Stimulated activated CD8-positive, alpha-beta memory T cell treated with anti-CD3 and anti-CD28 coated beads, Interleukin-4, amount 100 ng/mL, for 4 hours (primary cell): ENCODE measurements around the gene MZT1.
"Not testable (repeated sequence)": the region's sequence is repeated elsewhere in the genome, so short reads cannot be mapped to it uniquely, and the experiment has no call there.

Source experiments
- DNase-seq, 2 donors: peaks; one replicate each; pipeline ENCODE4 v3.0.0-alpha.2; 2020; ENCODE audit warnings: low read depth in 2 of 2, low spot score in 1 of 2

The MZT1 gene, protein sequence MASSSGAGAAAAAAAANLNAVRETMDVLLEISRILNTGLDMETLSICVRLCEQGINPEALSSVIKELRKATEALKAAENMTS

DNA sequence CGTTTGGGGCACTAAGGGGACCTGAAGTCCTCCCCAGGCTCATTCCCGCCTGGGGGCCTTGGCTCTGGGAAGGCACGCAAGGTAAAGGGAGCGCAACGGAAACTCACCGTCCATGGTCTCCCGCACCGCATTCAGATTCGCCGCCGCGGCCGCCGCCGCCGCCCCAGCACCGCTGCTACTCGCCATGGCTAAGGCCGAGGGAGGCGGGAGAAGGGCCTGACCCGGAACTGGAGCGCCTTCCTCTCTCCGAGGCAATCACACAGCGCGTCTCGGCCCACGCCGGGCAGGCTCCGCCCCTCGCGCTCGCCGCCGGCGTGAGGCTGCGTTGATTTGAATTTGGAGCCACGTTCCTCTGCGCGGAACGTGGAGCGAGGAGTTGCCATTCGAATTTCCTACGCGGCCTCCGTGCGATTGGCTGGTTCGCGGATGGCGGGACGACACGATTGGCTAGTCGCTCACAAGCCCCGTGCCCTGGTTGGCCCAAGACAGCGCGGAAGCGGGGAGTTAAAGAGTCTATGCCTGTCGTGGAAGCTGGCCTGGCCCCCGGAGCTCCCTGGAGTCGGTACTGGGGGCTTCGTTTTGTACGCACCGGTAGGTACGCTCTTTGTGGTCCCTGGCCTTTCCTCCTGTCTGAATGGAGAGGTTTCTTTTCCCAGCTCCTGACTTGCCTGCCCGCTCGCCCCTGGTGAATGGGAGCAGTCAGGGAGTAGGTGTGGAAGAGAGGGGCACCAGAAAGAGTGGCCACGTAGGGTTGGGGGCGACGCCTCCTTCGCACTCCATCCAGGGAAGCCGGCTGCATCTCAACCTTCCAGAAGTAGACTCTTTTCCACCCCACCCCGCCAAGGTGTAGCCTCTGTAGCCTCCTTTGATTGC, at the start of gene MZT1, which contains the start of gene BORA:
MZT1 (minus strand) TSS at position 213 of the 873 bp plus-strand sequence; CDS start at position 186, 27 bp downstream.
BORA (plus strand) TSS at position 507 of the 873 bp plus-strand sequence. CDS start 1,018 bp downstream, outside the sequence.
- DNase-seq, result peak; percentile 86 to 90

DNA sequence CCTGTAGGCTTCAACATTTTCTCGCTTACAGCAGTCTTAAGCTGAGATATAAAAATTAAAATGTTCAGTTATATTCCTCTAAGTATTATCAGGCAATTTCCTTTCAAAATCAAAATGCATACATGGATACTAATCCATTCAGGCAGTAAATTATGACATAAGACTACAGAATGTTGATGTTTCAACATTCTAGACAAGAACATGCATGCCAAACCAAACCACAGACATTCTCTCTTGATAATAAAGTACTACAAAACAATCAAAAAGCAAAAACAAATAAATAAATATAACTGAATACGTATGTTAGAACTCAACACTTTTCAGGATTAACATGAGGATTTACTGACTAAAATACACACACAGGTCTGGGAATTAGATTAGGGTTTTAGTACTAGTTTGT, 46.6 kb upstream of the MZT1 start:
- no peak for DNase-seq

DNA sequence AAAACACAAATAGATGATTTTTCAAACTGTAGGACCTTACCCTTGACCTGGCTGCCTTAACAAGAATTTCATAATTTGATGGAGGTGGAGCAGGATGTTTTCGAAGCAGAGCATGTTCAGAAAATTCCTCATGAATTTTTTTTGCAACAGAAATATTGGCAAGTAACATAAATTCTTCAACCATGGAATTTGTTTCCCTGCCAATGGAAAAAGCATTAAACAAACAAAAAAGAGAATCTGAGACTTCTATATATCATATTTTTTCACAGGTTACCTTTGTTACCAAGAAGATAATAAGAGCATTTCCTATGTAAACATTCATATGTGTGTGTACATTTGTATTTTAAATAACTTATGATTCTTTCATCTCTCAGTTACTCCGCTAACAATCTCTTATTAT, 36.0 kb upstream of the MZT1 start:
- no peak for DNase-seq

DNA sequence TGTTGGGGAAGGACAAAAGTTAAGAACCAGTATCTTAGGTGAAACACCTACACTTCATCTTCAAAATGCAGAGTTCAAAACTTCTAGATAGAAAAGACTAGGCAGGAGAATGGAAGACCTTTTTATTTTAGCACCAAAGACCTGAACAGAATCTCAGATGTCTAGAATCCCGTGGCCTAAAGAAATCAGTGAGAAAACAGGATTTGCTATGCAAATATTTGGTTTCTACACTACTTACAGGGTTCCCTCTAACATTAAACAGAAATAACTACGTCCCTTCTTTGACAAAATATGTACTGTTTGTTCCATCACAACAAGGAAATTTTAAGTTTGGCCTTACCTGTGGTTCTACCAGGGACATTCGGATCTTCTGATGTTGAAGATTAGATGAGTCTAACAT, 32.8 kb upstream of the MZT1 start:
- no peak for DNase-seq

DNA sequence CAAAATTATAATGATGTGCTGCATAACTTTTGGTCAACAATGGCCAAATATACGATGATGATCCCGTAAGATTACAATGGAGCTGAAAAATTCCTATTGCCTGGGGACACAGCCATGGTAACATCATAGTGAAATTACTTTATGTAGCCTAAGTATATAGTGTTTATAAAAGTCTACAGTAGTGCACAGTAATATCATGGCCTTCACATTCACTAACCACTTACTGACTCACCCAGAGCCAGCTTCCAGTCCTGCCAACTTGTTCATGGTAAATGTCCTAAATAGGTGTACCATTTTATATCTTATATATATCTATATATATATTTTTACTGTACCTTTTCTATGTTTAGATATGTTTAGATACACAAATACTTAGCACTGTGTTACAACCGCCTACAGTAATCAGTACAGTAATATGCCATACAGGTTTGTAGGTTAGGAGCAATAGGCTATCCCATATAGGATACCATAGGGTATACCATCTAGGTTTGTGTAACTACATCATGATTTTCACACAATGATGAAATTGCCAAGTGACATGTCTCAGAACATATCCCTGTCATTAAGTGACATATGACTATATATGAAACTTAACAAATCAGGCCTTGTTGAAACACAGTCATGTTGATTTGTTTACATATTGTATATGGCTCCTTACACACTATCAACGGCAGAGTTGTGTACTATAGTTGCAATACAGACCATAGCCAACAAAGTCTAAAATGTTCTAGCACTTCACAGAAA, 30.5 kb upstream of the MZT1 start:
- DNase-seq, result no peak

DNA sequence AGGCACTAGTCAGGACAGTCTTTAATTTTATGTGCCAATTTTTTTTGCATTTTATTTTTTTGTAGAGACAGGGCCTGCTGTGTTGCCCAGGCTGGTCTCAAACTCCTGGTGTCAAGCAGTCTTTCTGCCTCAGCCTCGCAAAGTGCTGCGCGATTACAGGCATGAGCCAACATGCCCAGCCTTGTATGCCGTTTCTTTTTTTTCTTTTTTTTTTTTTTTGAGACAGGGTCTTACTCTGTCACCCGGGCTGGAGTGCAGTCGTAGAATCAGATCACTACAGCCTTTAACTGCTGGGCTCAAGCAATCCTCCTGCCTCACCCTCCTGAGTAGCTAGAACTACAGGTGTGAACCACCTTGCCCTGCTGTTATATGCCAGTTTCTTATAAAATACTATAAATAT, 26.7 kb upstream of the MZT1 start:
- DNase-seq, result no peak

DNA sequence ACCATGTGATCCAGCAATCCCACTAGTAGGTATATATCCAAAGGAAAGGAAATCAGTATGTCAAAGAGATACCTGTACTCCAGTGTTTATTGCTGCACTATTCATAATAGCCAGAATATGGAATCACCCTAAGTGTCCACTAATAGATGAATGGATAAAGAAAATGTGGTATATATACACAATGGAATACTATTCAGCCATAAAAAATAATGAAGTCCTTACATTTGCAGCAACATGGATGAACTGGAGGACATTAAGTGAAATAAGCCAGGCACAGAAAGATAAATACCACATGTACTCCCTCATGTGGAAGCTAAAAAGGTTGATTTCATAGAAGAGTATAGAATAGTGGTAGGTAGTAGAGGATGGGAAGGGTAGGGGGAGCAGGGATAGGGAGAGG, 23.8 kb upstream of the MZT1 start:
- no peak for DNase-seq

DNA sequence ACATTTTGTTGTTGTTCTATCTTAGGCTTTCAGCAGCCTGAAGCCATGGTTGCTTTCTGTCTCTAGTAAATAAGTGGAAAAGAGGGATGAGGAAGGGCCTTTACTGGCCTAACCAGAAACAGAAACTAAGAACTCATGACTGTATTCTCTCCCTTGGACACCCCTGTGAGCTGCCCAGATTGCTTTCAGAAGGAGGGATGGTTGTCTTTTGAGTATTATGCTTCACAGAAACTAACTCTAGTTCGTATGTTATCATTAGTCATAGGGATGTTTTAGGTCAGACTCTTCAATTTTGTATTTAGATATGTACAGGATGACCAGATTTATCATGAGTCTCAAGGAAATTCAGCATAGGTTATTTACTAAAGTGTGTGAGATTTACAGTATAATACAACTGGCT, 17.8 kb upstream of the MZT1 start:
- no peak for DNase-seq

DNA sequence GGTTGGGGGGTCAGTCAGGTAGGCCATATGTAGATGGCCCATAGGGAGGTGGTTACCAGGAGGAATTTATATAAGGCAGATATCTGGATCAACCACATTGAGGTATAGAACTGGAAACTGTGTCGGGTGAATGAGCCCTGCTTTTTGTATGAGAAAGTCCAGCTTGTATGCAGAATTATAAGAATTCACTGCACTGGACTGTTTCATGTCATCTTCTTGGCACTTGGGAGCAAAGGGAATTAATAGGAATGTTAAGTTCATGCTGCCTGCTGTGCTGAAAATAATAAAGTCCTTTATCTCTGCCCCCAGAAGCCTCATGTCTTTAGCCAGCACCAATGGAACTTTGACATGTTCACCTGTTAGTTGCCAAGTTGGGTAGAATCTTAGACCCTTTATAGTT, 12.6 kb upstream of the MZT1 start:
- no peak for DNase-seq

DNA sequence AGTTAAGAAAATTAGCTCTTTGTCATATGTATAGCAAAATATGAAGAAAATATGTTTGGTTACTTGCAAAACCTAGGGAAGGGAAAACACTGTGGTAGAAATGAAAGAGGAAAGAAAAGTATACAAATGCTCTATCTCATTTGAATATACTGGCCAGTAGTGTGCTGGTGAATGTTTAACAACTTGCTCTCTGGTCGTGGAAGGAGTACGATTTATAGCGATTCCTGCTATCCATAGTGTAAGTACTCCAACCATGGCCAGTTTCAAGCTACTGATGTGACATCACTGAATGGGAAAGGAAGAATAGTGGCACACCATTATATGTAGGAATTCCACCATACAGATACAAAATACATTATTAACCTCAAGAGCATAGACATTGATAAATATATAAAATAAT, 9.6 kb upstream of the MZT1 start:
- no peak for DNase-seq

DNA sequence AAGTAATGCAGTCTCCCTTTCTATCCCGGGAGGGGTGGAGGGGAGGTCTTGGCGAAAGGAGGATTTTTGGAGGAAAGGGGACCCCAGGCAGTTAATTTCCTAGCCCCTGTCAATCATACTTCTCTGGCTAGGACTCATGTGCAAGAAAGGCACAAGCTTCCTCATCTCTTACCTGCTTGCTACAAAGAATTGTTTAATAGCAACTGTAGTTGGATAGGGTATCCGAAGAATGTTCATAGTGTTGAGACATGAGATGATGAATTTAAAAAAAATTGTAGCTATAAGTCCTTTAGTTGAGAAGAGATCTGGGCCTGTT, 819 bp upstream of the MZT1 start:
- DNase-seq, result no peak

DNA sequence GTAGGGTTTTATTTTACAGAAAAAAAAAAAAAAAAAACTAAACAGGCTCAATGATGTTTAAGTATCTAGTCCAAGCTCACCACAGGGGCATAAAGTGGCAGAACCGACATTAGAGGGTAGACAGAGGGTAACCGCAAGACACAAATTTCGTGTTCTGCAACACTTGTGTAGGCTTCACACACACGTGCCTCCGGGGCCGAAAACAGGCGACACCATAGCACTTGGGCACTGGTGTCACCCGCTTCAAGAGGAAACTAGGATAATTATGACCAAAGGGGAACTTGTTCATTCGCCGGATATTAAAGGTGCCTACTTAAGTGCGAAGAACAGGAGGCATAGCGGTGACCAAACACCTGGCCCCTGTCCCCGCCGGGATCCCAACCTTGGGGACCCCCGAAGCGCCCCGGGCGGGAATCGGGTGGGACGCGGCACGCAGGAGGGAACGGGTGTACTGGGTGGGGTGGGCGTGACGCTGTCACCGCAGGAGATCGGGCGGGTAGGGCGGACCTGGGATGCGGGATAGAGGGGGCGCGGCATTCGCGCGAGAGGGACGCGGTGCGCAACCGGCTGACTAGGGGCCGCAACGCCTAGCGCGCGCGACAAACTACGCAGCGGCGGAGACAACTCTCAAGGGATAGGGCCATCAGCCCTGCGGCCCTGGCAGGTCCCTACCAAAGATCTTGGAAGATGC, 558 bp downstream of the MZT1 start:
- DNase-seq, result no peak

DNA sequence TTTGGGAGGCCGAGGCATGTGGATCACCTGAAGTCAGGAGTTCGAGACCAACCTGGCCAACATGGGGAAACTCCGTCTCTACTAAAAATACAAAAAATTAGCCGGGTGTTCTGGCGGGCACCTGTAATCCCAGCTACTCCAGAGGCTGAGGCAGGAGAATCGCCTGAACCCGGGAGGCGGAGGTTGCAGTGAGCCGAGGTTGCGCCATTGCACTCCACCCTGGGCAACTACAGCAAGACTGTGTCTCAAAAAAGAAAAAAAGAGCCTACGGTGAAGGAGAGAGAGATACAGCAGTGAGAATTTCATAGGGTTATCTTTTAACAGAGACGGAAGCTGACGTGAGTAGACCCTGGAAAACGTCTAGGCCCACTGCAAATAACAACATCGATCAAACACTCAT, 1.2 kb downstream of the MZT1 start:
- DNase-seq, result not testable (repeated sequence)

DNA sequence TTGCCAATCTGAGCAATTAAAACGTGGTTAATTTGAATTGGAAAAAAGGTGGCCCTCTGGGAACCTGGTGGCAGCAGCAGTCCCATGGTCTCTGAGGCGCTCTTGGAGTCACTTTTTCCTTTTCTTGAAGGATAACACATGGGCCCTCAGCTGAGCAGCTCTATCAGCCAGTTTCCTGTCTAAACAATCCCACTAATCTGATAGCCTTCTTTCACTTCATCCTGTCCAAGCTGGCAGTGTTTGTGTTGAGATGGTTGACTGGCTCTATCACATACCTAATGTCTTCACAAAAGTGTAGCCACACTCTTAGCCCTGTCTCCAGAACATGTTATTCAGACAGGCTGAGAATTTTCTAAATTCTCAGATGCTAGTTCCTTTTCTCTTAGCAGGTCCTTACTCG, 10.7 kb downstream of the MZT1 start:
- DNase-seq, result no peak

DNA sequence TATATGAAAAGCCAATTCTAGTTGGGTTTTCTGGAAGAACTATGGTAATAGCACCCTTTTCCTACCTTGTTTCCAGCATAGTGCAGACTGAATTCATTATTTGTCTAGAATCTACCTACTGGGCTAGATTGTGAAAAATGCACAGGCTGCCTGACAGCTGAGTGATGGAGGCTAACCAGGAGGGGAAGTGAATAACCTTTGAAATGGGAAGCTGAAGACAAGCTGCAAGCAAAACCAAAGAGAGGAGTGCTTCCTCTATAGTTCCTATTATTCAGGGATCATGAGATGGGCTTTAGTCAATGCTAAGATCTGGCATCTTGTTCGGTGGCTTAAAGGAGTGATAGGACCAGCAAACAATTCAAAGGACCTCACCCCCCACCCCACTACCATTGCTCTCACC, 26.9 kb downstream of the MZT1 start:
- no peak for DNase-seq

DNA sequence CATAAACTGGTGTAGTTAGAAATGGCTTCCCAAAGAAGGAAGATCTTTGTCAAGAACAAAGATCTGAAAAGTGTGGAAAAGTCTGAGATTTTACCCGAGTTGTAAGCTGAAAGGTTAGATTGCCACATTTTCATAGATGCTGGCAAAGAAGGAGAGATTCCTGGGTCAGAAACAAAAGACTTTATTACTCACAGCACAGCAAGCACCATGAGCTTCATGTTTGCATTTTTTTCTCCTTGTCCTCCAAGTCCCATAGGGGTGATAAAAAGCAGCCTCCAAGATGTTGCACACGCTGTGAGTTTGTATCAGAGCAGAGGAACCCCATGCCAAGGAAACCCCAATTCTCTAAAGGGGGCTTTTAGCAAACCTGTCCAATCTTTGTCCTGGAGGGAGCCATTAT, 29.3 kb downstream of the MZT1 start:
- no peak for DNase-seq

DNA sequence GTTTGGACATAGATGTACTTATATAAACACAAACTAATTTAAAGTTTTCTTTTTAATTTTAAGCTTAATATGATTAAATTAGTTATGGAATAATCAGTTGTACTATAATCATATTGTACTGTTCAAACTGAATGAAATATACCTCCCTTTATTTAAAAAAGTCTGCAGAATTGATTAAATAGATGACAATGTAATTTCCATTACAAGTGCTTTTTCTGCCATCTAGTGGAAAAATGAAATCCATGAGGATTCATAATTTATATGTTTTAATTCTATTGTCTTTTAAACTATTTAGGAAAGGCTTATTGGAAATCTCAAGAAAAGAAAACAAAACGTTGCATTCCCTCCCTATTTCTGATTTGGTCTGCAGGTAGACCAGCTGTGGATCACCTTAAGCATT, 30.9 kb downstream of the MZT1 start:
- no peak for DNase-seq

DNA sequence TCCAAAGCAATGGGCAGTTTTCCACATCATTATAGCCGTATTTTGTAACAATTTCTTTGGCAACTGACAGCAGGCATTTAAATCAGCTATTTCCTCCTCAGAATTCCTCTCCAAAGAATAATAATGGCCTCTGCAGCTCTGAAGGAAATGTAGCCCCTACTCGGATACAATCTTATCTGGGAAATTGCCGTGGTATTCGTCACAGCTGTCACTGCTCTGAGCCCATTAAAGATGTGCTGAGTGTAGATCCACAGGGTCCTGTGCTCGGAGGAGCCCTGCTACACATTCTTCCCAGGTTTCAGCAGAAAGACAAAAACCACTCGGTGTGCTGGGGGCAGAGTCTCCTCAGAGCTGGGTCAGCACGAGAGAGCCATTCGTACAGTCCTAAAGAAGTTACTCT, 33.1 kb downstream of the MZT1 start:
- no peak for DNase-seq

DNA sequence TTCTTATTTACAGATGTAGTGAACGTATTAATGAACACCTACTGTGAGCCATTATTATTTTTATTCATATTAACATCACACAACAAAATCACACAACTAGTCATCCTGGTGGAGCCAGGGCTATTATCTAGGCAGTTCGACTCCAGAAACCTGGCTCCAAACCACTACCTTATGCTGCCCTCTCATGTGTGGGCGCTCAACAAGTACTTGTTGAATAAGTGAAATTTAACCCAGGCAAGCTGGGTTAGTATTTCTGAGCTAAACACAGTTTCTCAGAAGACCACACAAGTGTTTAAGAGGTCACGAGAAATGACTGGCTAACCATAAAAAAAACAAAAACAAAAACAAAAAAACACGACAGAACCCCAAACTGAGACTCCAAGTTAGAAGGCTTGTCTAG, 33.6 kb downstream of the MZT1 start:
- no peak for DNase-seq

DNA sequence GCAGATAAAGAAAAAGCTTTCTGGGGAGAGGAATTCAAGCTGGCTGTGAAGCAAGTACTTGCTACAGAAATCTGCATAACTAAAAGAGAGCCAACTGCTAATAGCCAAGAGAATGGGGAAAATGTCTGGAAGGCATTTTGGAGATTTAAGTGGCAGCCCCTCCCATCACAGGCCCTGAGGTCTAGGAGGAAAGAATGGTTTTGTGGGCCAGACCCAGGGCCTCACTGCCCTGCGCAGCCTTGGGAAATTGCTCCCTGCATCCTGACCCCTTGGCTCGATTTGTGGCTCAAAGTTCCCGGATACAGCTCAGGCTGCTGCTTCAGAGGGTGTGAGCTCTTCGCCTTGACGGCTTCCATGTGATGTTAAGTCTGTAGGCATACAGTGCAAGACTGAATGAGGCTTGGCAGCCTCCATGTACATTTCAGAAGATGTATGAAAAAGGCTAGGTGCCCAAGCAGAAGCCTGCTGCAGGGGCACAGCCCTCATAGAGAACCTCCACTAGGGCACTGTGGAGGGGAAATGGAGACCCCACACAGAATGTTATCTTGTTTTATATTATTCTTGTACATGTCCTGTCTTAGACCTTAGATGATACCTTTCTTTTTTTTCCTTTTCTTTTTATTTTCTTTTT, 34.4 kb downstream of the MZT1 start:
- no peak for DNase-seq

DNA sequence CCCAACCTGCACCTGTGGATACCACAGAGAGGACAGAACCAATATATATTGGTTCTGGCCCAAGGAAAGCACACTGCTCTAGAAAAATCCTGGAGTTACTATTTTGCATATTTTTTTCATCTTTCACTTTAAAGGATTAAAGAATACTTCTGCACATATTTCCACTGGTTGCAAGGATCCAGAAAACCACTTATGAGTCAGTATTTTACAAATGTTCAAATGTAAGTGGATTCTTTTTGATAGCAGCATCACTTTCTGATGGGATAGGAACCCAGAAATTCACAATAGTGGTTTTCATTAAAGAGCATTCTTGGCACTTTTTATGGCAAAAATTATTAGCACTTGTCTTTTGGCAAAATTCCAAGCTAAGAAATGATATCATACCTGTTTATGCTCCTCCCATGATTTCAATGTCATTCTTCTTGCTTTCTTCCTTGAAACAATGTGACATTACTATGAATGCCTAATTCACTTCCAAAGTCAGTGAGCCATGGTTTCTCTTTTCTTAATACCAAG, 38.2 kb downstream of the MZT1 start:
- no peak for DNase-seq
